A673 (cell line): Measurements from ENCODE around the gene MDH2. TPM values are rescaled to one million over a fixed set of nuclear protein-coding genes. Genes with fewer than 3 reads are reported as not detected.

Experiments used
- BruUV-seq: library from RNA; stranded (reverse); fragments of 400-500 nt; replicated peaks from 2 replicates; lab custom pipeline; 2021; lab: Mats Ljungman, UMichigan
- CTCF ChIA-PET: fragments of 300-600 bp; sonication (Branson Sonifier 250); formaldehyde crosslinking; loops from one replicate; lab custom pipeline; 2022; ENCODE audit warnings: antibody characterized with exemption; lab: Charles Lee
- POLR2A ChIA-PET: fragments of 300-600 bp; sonication (Branson Sonifier 250); formaldehyde crosslinking; loops from one replicate; lab custom pipeline; 2022; ENCODE audit warnings: antibody characterized with exemption; ENCODE audit not compliant: low non-redundant PET; lab: Charles Lee
- DNase-seq: peaks from one replicate; pipeline ENCODE4 v3.0.0-alpha.2; 2015; ENCODE audit warnings: low spot score
- H3K27ac ChIP-seq: fragments of 200-600 bp; sonication (generic); 2 replicates; pipeline ENCODE4 v1.5.1; 2016; ENCODE audit warnings: mixed run types, low read depth, mild to moderate bottlenecking, mixed read lengths, antibody characterized with exemption, low read length; ENCODE audit not compliant: poor library complexity, severe bottlenecking
- H3K27me3 ChIP-seq: fragments of 200-600 bp; sonication (generic); replicated peaks from 2 replicates; pipeline ENCODE4 v1.6.1; 2017; ENCODE audit warnings: mixed run types, low read depth, mild to moderate bottlenecking, mixed read lengths, antibody characterized with exemption, low read length; ENCODE audit not compliant: insufficient read depth, poor library complexity
- H3K36me3 ChIP-seq: fragments of 200-600 bp; sonication (generic); 2 replicates; pipeline ENCODE4 v1.6.1; 2016; ENCODE audit warnings: mixed run types, mild to moderate bottlenecking, mixed read lengths, antibody characterized with exemption, low read length; ENCODE audit not compliant: insufficient read depth, poor library complexity, severe bottlenecking
- H3K4me1 ChIP-seq: fragments of 200-600 bp; sonication (generic); 2 replicates; pipeline ENCODE4 v1.6.1; 2017; ENCODE audit warnings: mixed run types, mild to moderate bottlenecking, mixed read lengths, antibody characterized with exemption, low read length; ENCODE audit not compliant: insufficient read depth, poor library complexity, severe bottlenecking
- H3K4me3 ChIP-seq: fragments of 200-600 bp; sonication (generic); 2 replicates; pipeline ENCODE4 v1.5.1; 2016; ENCODE audit warnings: low read depth, mixed run types, mild to moderate bottlenecking, mixed read lengths, low read length; ENCODE audit not compliant: poor library complexity, severe bottlenecking
- H3K9me3 ChIP-seq: fragments of 200-600 bp; sonication (generic); 2 replicates; pipeline ENCODE4 v1.6.1; 2016; ENCODE audit warnings: mixed run types, low read depth, mild to moderate bottlenecking, mixed read lengths, antibody characterized with exemption, low read length; ENCODE audit not compliant: poor library complexity, severe bottlenecking
- EZH2 ChIP-seq: fragments of 200-600 bp; sonication (generic); IDR thresholded peaks from 2 replicates; pipeline ENCODE4 v1.6.1; 2017; ENCODE audit warnings: borderline replicate concordance, low read depth, mild to moderate bottlenecking, mixed read lengths, antibody characterized with exemption, low read length; ENCODE audit not compliant: poor library complexity, severe bottlenecking
- intact Hi-C: fragments of 100-400 bp; cut with micrococcal nuclease; formaldehyde crosslinking; loops from one replicate; pipeline ENCODE4 v1.10.0; 2022; ENCODE audit not compliant: unreplicated experiment
- total RNA-seq: library from RNA; stranded (reverse); gene quantifications from 2 replicates; pipeline ENCODE4 v1.2.3, GENCODE V29; 2021
- TF ChIP-seq, protein P1 (sequence below): fragments of 300-800, 200-600 bp; sonication (generic); conservative IDR thresholded peaks from 2 replicates; pipeline ENCODE4 v1.5.1; 2017; ENCODE audit warnings: low read depth, mild to moderate bottlenecking, antibody characterized with exemption, low read length, moderate library complexity, mixed read lengths

The MDH2 gene
- total RNA-seq, 1 experiment from 2014 or later = 316 TPM

DNA sequence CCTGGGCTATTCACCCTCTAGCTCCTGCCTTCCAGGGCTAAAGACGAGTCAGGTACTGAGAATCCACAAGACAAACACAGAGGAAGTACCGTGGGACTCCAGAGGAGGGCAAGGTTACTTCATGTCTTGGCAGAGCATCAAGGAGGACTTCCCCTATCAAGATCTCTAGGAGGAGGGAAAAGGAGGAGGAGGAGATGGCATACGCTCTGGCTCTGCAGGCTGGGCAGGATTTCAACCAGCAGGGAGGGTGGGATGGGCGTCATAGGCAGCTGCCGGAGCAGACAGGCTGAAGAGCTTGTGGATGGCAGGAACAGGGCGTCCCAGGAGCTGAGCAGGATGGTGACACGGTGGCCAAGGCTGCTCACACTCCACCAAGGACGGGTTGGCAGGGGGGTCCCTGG is 21.3 kb downstream of the MDH2 start:
- peaks cover 28% of the 10 kb centered on the region for H3K36me3 ChIP-seq
- ChIA-PET CTCF (no interaction called here), POLR2A (interaction anchor here (0.7 kb wide), 1 partner anchor 22 kb away, joined by 3 read pairs; the partner anchor contains the start of gene STYXL1)
- no peak overlapping the region for H3K4me3 ChIP-seq
- peak; percentile 74 for DNase-seq
- intact Hi-C loops = no loop called here
- no peaks in the 10 kb centered on the region for H3K27me3 ChIP-seq
- H3K27ac ChIP-seq = no peak overlapping the region
- TF ChIP-seq, protein P1, sequence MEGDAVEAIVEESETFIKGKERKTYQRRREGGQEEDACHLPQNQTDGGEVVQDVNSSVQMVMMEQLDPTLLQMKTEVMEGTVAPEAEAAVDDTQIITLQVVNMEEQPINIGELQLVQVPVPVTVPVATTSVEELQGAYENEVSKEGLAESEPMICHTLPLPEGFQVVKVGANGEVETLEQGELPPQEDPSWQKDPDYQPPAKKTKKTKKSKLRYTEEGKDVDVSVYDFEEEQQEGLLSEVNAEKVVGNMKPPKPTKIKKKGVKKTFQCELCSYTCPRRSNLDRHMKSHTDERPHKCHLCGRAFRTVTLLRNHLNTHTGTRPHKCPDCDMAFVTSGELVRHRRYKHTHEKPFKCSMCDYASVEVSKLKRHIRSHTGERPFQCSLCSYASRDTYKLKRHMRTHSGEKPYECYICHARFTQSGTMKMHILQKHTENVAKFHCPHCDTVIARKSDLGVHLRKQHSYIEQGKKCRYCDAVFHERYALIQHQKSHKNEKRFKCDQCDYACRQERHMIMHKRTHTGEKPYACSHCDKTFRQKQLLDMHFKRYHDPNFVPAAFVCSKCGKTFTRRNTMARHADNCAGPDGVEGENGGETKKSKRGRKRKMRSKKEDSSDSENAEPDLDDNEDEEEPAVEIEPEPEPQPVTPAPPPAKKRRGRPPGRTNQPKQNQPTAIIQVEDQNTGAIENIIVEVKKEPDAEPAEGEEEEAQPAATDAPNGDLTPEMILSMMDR = 0 out of 2 replicates have a peak, but pooled peaks have one; percentile 17
- no peak for TF ChIP-seq EZH2
- no TSS peak for BruUV-seq
- no peaks in the 10 kb centered on the region for H3K9me3 ChIP-seq
- H3K4me1 ChIP-seq = peaks cover 6% of the 10 kb centered on the region

DNA sequence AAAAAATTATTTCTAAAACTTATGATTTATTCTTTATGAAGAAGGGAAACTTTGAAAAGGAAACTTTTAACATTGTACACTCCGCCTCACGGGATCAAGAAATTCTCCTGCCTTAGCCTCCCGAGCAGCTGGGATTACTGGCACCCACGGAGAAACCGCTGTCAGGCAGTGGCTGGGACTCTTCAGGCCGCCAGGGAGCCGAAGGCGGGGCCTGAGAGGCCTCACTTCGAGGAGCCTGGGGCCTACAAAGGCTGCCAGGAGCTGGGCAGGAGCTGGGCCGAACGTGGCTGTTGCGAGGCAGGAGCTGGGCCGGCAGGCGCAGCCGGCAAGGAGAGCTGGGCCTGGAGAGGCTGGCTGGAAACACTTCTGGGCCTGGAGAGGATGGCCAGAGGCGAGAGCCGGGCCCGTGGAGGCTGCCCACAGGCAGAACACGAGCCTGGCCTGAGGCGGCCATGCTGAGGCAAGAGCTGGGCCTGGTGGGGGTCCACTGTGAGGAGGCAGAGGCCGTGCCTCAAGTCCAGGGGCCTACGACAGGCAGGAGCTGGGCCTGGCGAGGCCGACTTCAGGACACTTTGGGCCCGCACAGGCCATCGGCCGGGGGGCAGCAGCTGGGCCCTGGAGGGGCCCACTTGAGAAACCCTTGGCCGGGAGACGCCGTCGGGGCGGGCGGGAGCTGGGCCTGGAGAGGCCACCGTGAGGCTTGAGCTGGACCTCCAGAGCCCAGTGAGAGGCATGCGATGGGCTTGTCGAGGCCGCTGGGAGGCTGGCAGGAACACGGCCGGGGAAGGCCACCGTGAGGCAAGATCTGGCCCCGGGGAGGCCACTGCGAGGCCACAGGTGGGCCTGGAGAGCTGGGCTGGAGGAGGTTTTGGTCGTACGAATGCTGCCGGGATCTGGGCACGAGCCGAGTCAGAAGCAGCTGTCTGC is 23.7 kb downstream of the MDH2 start:
- H3K36me3 ChIP-seq = peaks cover 5% of the 10 kb centered on the region
- POLR2A ChIA-PET = no interaction called here
- H3K9me3 ChIP-seq = no peaks in the 10 kb centered on the region
- peaks cover 6% of the 10 kb centered on the region for H3K4me1 ChIP-seq
- no peaks in the 10 kb centered on the region for H3K27me3 ChIP-seq
- H3K27ac ChIP-seq = peak overlapping the region; percentile 77
- no peak overlapping the region for H3K4me3 ChIP-seq
- TF ChIP-seq EZH2 = no peak
- TF ChIP-seq, protein P1 = no peak
- intact Hi-C loops = no loop called here
- CTCF ChIA-PET = interaction anchor here (0.6 to 0.7 kb wide), 2 partner anchors 189 to 242 kb away, joined by 3 read pairs; no protein-coding TSS in a partner anchor
- peak; percentile 59 for DNase-seq
- BruUV-seq = no TSS peak

- intact Hi-C loops = no loop called here
- Histone ChIP-seq H3K4me1 (peaks cover 6% of the 10 kb centered on the region), H3K27me3 (no peaks in the 10 kb centered on the region), H3K9me3 (no peaks in the 10 kb centered on the region), H3K4me3 (no peak overlapping the region), H3K36me3 (no peaks in the 10 kb centered on the region), H3K27ac (no peak overlapping the region)
- BruUV-seq = no TSS peak
- ChIA-PET POLR2A (no interaction called here), CTCF (interaction anchor here (0.6 kb wide), 1 partner anchor 189 kb away, joined by 3 read pairs; no protein-coding TSS in a partner anchor)
- TF ChIP-seq, protein P1 = no peak
- TF ChIP-seq EZH2 = no peak
- DNase-seq = no peak
These were observed 24.6 kb downstream of the MDH2 start for GRCh38 chr7:76072243-76073148.
